HepG2 (cell line): Measurements from ENCODE around the gene UEVLD. TPM values are rescaled to one million over a fixed set of nuclear protein-coding genes. Genes with fewer than 3 reads are reported as not detected.
"Not testable (repeated sequence)": the region's sequence is repeated elsewhere in the genome, so short reads cannot be mapped to it uniquely, and the experiment has no call there.

Source experiments
- ATAC-seq: fragments of 200-7000 bp; cut with Tn5 transposase; 3 replicates; pipeline ENCODE4 v1.9.1; 2020; ENCODE audit warnings: mild to moderate bottlenecking, moderate library complexity
- BruUV-seq: library from RNA; stranded (reverse); fragments of 400-500 nt; replicated peaks from 2 replicates; lab custom pipeline; 2021; lab: Mats Ljungman, UMichigan
- CTCF ChIA-PET: fragments of 300-600 bp; formaldehyde crosslinking; extraction: SDS; loops from one replicate; lab custom pipeline; 2021; ENCODE audit warnings: low total read pairs, inconsistent platforms, low intra/inter-chr PET ratio; lab: Yijun Ruan, JAX
- POLR2A ChIA-PET: fragments of 350-600 bp; sonication (Branson Sonifier 250); formaldehyde crosslinking; loops from one replicate; lab custom pipeline; 2020; ENCODE audit warnings: antibody characterized with exemption, inconsistent platforms; lab: Yijun Ruan, JAX
- DNase-seq: peaks from one replicate; pipeline ENCODE4 v3.0.0-alpha.2; 2015; ENCODE audit warnings: low spot score
- FAIRE-seq: peaks from 3 replicates; lab custom pipeline; 2011; peaks lifted over from hg19 to GRCh38; lab: Jason Lieb, UNC
- H2AFZ ChIP-seq: one replicate; pipeline ENCODE4 v1.6.1; 2011; ENCODE audit warnings: low read length, inconsistent platforms
- H3K27ac ChIP-seq: fragments of 300-600 bp; 3 replicates; pipeline ENCODE4 v1.8.0; 2011; ENCODE audit warnings: mixed run types, mild to moderate bottlenecking, mixed read lengths, low read length, inconsistent platforms; ENCODE audit not compliant: insufficient read depth; ENCODE audit errors: extremely low read length
- H3K27me3 ChIP-seq, 2 experiments: fragments of 200-600 bp in 1 of 2; 2 replicates in 1 of 2; 3 replicates in 1 of 2; pipeline versions ENCODE4 v1.6.0 to v1.8.0; 2011; ENCODE audit warnings: low read length in 2 of 2, mild to moderate bottlenecking in 2 of 2, moderate library complexity in 2 of 2, inconsistent platforms in 1 of 2; ENCODE audit not compliant: insufficient read depth in 2 of 2, control insufficient read depth in 1 of 2
- H3K36me3 ChIP-seq, 2 experiments: fragments of 200-600 bp in 1 of 2; replicated peaks in 1 of 2; 2 replicates in 1 of 2; 3 replicates in 1 of 2; pipeline versions ENCODE4 v1.5.1 to v1.8.0; 2011; ENCODE audit warnings: low read length in 2 of 2, inconsistent platforms in 1 of 2; ENCODE audit not compliant: insufficient read depth in 2 of 2, control insufficient read depth in 1 of 2
- H3K4me1 ChIP-seq: 2 replicates; pipeline ENCODE4 v1.5.1; 2012; ENCODE audit warnings: low read length, inconsistent platforms; ENCODE audit not compliant: insufficient read depth
- H3K4me2 ChIP-seq: 2 replicates; pipeline ENCODE4 v1.6.0; 2011; ENCODE audit warnings: low read depth, low read length, inconsistent platforms
- H3K4me3 ChIP-seq, 3 experiments: fragments of 200-600 bp in 1 of 3; sonication (generic), shearing (Covaris generic) in 1 of 3; replicated peaks in 1 of 3; 2 replicates each; pipeline ENCODE4 v1.5.1; 2011 to 2016; ENCODE audit warnings: low read length in 3 of 3, inconsistent platforms in 2 of 3, low read depth in 2 of 3, mild to moderate bottlenecking in 2 of 3, control low read depth in 1 of 3, mixed read lengths in 1 of 3; ENCODE audit not compliant: insufficient read depth in 1 of 3
- H3K79me2 ChIP-seq: one replicate; pipeline ENCODE4 v1.6.1; 2011; ENCODE audit warnings: low read length, inconsistent platforms; ENCODE audit not compliant: insufficient read depth
- H3K9ac ChIP-seq: 2 replicates; pipeline ENCODE4 v1.6.0; 2011; ENCODE audit warnings: mild to moderate bottlenecking, low read depth, low read length, inconsistent platforms; ENCODE audit not compliant: insufficient read depth
- H3K9me3 ChIP-seq: 2 replicates; pipeline ENCODE4 v1.5.1; 2012; ENCODE audit warnings: mild to moderate bottlenecking, low read length
- H4K20me1 ChIP-seq: 2 replicates; pipeline ENCODE4 v1.6.0; 2011; ENCODE audit warnings: inconsistent platforms, mild to moderate bottlenecking, low read length, moderate library complexity; ENCODE audit not compliant: insufficient read depth
- CCAR2 ChIP-seq: fragments of 200-400 bp; formaldehyde crosslinking; optimal IDR thresholded peaks from 2 replicates; pipeline ENCODE3; 2018; ENCODE audit warnings: low read depth, mild to moderate bottlenecking, low read length, moderate library complexity
- CREBL2 ChIP-seq: sonication (generic); formaldehyde crosslinking; IDR thresholded peaks from 2 replicates; pipeline ENCODE4 v1.8.1; 2023; ENCODE audit warnings: missing genetic modification reagents, mild to moderate bottlenecking, borderline replicate concordance
- HIC2 ChIP-seq: sonication (generic); formaldehyde crosslinking; IDR thresholded peaks from 2 replicates; pipeline ENCODE4 v1.9.0; 2022; ENCODE audit warnings: low read depth, missing genetic modification reagents
- HOXA7 ChIP-seq: sonication (generic); formaldehyde crosslinking; IDR thresholded peaks from 2 replicates; pipeline ENCODE4 v1.8.1; 2022; ENCODE audit warnings: mild to moderate bottlenecking, missing genetic modification reagents, moderate library complexity
- IKZF5 ChIP-seq: IDR thresholded peaks from 2 replicates; pipeline ENCODE4 v1.6.1; 2018; ENCODE audit warnings: missing genetic modification reagents, mild to moderate bottlenecking, missing compliant biosample characterization
- NR2F1 ChIP-seq, 2 experiments: fragments of 450-650 bp in 1 of 2; formaldehyde crosslinking in 1 of 2; IDR thresholded peaks; 2 replicates each; pipeline versions ENCODE4 v1.5.0 to v1.6.1; 2016 to 2020; ENCODE audit warnings: mild to moderate bottlenecking in 1 of 2, missing compliant biosample characterization in 1 of 2, missing genetic modification reagents in 1 of 2, moderate library complexity in 1 of 2
- THRA ChIP-seq: sonication (generic); formaldehyde crosslinking; IDR thresholded peaks from 2 replicates; pipeline ENCODE4 v1.4.0; 2020; ENCODE audit warnings: missing genetic modification reagents, borderline replicate concordance
- ZNF17 ChIP-seq: sonication (generic); formaldehyde crosslinking; IDR thresholded peaks from 2 replicates; pipeline ENCODE4 v1.5.0; 2020; ENCODE audit warnings: mild to moderate bottlenecking, missing genetic modification reagents
- ZSCAN30 ChIP-seq: sonication (generic); formaldehyde crosslinking; IDR thresholded peaks from 2 replicates; pipeline ENCODE4 v1.5.0; 2020; ENCODE audit warnings: mild to moderate bottlenecking, missing genetic modification reagents
- WGBS: methylation state at CpG from one replicate; pipeline ENCODE4 v1.1.6; 2017; ENCODE audit warnings: low lambda C conversion rate; 5-methylcytosine and 5-hydroxymethylcytosine counted together
- in situ Hi-C: cut with HindIII; loops from 2 replicates; pipeline ENCODE4 v1.10.0; 2017; ENCODE audit warnings: low pct_unique_long_range_greater_than_20kb; ENCODE audit not compliant: extremely low pct_ligation_motif_present
- intact Hi-C: fragments of 100-400 bp; cut with micrococcal nuclease; formaldehyde crosslinking; loops from one replicate; pipeline ENCODE4 v1.10.0; 2022; ENCODE audit not compliant: unreplicated experiment
- polyA plus RNA-seq, 8 experiments: library from polyadenylated mRNA; depleted of rRNA in 3 of 8; stranded (reverse) in 7 of 8; unstranded in 1 of 8; fragments of >200 nt; fragmentation: Illumina TruSeq in 4 of 8; extraction: Trizol in 4 of 8; gene quantifications; 2 replicates each; pipeline versions ENCODE4 v1.2.1 to v1.2.3, GENCODE V29; 2011 to 2016; ENCODE audit warnings: low read depth in 4 of 8, missing spikeins in 1 of 8, mixed read lengths in 1 of 8; ENCODE audit not compliant: insufficient read depth in 1 of 8
- total RNA-seq, 5 experiments: library from RNA; depleted of rRNA; stranded (reverse); fragments of >200 nt; fragmentation: Illumina TruSeq; extraction: Trizol; gene quantifications; 2 replicates each; pipeline ENCODE4 v1.2.3, GENCODE V29; 2016; ENCODE audit warnings: low read depth in 1 of 5

UEVLD gene
- total and polyA plus RNA-seq, 2 of the 13 experiments (the other 11 are each of a cell fraction or from before 2014, with no cell fraction given) = 5.7 to 13.7 TPM

- Histone ChIP-seq H3K9ac (no peak overlapping the region), H3K4me2 (no peak overlapping the region), H3K36me3 (peaks cover 1 to 6% of the 10 kb centered on the region in 2 experiments; a peak in 2 of 5 replicates), H3K9me3 (no peaks in the 10 kb centered on the region), H4K20me1 (no peaks in the 10 kb centered on the region), H3K27me3 (no peaks in the 10 kb centered on the region), H3K79me2 (peaks cover 8% of the 10 kb centered on the region), H3K4me3 (no peak overlapping the region), H3K27ac (no peak overlapping the region), H2AFZ (no peak overlapping the region), H3K4me1 (peaks cover 28% of the 10 kb centered on the region)
- TF ChIP-seq CREBL2 (CRISPR knock-in tag) = no peak
- no peak for TF ChIP-seq HOXA7 (CRISPR knock-in tag)
- TF ChIP-seq ZNF17 (CRISPR knock-in tag) = no peak
- TF ChIP-seq NR2F1 (CRISPR knock-in tag; IDR thresholded peaks at IDR 0.05) = no peak
- no peak for TF ChIP-seq IKZF5
- TF ChIP-seq THRA (CRISPR knock-in tag) = no peak
- no peak for TF ChIP-seq ZSCAN30 (CRISPR knock-in tag)
- no peak for TF ChIP-seq HIC2 (CRISPR knock-in tag)
- TF ChIP-seq CCAR2 = no peak
- ChIA-PET CTCF (no interaction called here), POLR2A (no interaction called here)
- ATAC-seq (no peak), FAIRE-seq (no peak), DNase-seq (no peak)
- in situ Hi-C loops (loop anchor here (5.0 kb wide), 1 partner anchor 32 kb away; no protein-coding TSS in a partner anchor), intact Hi-C loops (no loop called here)
- WGBS = 68% methylated on average over 4 of the region's 5 CpGs
- no TSS peak for BruUV-seq
These were observed 6.6 kb upstream of the UEVLD start for GRCh38 chr11:18594999-18595749.

- FAIRE-seq, CTCF ChIA-PET, H3K4me3 ChIP-seq: not testable (repeated sequence)
These were observed 5.6 kb upstream of the UEVLD start for GRCh38 chr11:18594088-18594487.

More at GRCh38 chr11:18594088-18594487, 5.6 kb upstream of the UEVLD start:
- H4K20me1 ChIP-seq, H3K36me3 ChIP-seq, BruUV-seq, H3K4me2 ChIP-seq, ATAC-seq, H2AFZ ChIP-seq, DNase-seq, H3K27me3 ChIP-seq, POLR2A ChIA-PET, H3K9me3 ChIP-seq, intact Hi-C loops, H3K9ac ChIP-seq, H3K27ac ChIP-seq: not testable (repeated sequence)
- WGBS = 83% methylated on average over 5 of the region's 5 CpGs
- in situ Hi-C loops = loop anchor here (5.0 kb wide), 1 partner anchor 33 kb away; no protein-coding TSS in a partner anchor
- Histone ChIP-seq H3K79me2 (peaks cover 16% of the 10 kb centered on the region), H3K4me1 (peaks cover 38% of the 10 kb centered on the region)
